Measurements from ENCODE around the gene TNRC6A. TPM values are rescaled to one million over a fixed set of nuclear protein-coding genes. Genes with fewer than 3 reads are reported as not detected.

Gene TNRC6A
- total RNA-seq, 2 donors from 2014 or later: 81.5 to 84.7 TPM

DNA sequence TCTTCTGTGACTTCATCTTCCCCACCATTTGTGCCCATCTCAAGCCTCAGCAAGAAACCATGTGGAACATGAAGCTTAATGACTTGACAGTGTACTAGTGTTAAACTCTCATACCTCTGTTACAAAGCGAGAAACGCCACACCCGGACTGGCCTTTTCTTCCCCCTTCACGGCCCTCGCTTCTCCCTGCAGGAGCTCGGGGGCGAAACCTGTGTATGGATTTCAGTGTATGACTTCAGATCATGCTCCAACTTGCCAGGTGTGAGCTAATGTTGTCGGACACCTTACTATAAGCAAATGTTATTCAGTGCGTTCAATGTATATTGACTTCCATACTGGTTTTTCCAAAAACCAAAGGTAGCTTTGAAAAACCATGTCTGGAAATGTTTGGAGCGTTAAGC lies 96.2 kb downstream of the TNRC6A start:
- DNase-seq: peak; percentile 34
- Histone ChIP-seq H3K9ac (ENCODE audit: extremely low read depth, low read length, poor library complexity, severe bottlenecking) (no peak overlapping the region), H3K9me3 (ENCODE audit: control insufficient read depth, low read length) (no peaks in the 10 kb centered on the region), H3K36me3 (ENCODE audit: control insufficient read depth, insufficient read depth, low read length) (peaks cover 66% of the 10 kb centered on the region), H3K4me1 (ENCODE audit: control insufficient read depth, insufficient read depth, low read length) (no peaks in the 10 kb centered on the region), H3K27ac (ENCODE audit: low read depth, low read length) (no peak overlapping the region), H3K4me3 (ENCODE audit: low read length) (no peak overlapping the region), H3K27me3 (ENCODE audit: control insufficient read depth, insufficient read depth, low read length, poor library complexity, severe bottlenecking) (no peaks in the 10 kb centered on the region)
- no peaks in the 10 kb centered on the region for H3K9me3 Mint-ChIP-seq
- peaks cover 67% of the 10 kb centered on the region for H3K36me3 Mint-ChIP-seq (ENCODE audit: low read depth)
- TF ChIP-seq, protein P1, sequence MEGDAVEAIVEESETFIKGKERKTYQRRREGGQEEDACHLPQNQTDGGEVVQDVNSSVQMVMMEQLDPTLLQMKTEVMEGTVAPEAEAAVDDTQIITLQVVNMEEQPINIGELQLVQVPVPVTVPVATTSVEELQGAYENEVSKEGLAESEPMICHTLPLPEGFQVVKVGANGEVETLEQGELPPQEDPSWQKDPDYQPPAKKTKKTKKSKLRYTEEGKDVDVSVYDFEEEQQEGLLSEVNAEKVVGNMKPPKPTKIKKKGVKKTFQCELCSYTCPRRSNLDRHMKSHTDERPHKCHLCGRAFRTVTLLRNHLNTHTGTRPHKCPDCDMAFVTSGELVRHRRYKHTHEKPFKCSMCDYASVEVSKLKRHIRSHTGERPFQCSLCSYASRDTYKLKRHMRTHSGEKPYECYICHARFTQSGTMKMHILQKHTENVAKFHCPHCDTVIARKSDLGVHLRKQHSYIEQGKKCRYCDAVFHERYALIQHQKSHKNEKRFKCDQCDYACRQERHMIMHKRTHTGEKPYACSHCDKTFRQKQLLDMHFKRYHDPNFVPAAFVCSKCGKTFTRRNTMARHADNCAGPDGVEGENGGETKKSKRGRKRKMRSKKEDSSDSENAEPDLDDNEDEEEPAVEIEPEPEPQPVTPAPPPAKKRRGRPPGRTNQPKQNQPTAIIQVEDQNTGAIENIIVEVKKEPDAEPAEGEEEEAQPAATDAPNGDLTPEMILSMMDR (conservative IDR thresholded peaks at IDR 0.05): no peak
- H3K4me1 Mint-ChIP-seq: peaks cover 10% of the 10 kb centered on the region
- 93 to 97% methylated on average over 10 of the region's 10 CpGs for WGBS, 2 experiments (ENCODE audit: insufficient coverage in 1 of 2, insufficient read length in 1 of 2)
- no peak overlapping the region for H3K4me3 Mint-ChIP-seq
- no peaks in the 10 kb centered on the region for H3K27me3 Mint-ChIP-seq (ENCODE audit: insufficient read depth)
- no peak overlapping the region for H3K27ac Mint-ChIP-seq

DNA sequence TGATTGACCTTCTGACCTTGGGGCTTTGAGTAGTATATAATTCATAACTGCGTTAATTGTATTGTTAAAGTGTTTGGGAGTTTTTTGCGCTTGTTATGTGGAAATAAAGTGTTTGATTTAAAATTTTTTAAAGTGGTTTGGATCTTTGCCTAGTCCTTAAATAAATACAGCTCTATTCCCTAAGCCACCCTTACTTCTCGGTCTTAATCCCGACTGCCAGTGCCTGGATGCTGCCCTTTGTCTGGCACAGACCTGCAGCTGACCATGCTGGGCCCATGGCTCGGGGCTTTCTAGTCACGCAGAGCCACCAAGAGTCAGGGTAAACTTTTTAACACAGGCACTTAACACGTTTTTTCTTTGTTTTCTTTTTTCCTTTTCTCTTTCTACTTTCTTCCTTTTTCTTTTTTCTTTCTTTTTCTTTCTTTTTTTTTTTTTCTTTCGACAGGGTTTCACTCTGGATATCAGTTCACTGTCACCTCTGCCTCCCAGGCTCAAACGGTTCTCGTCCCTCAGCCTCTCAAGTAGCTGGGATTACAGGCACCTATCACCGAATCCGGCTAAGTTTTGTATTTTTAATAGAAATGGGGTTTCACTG lies 96.7 kb downstream of the TNRC6A start:
- Mint-ChIP-seq H3K36me3 (ENCODE audit: low read depth) (peaks cover 62% of the 10 kb centered on the region), H3K4me1 (peaks cover 10% of the 10 kb centered on the region)
- DNase-seq: peak; percentile 22

GRCh38 chr16:24826817-24827566 lies 97.5 kb downstream of the TNRC6A start:
- Histone ChIP-seq H3K27me3 (ENCODE audit: control insufficient read depth, insufficient read depth, low read length, poor library complexity, severe bottlenecking) (no peaks in the 10 kb centered on the region), H3K4me1 (ENCODE audit: control insufficient read depth, insufficient read depth, low read length) (no peaks in the 10 kb centered on the region), H3K27ac (ENCODE audit: low read depth, low read length) (no peak overlapping the region), H3K36me3 (ENCODE audit: control insufficient read depth, insufficient read depth, low read length) (peaks cover 56% of the 10 kb centered on the region), H3K4me3 (ENCODE audit: low read length) (no peak overlapping the region), H3K9ac (ENCODE audit: extremely low read depth, low read length, poor library complexity, severe bottlenecking) (no peak overlapping the region), H3K9me3 (ENCODE audit: control insufficient read depth, low read length) (no peaks in the 10 kb centered on the region)
- 94 to 97% methylated on average over 8 to 9 of the region's 9 CpGs for WGBS, 2 experiments (ENCODE audit: insufficient coverage in 1 of 2, insufficient read length in 1 of 2)
- DNase-seq: peak; percentile 26
- Mint-ChIP-seq H3K27ac (no peak overlapping the region), H3K4me1 (peaks cover 10% of the 10 kb centered on the region), H3K36me3 (ENCODE audit: low read depth) (peaks cover 54% of the 10 kb centered on the region), H3K4me3 (no peak overlapping the region), H3K27me3 (ENCODE audit: insufficient read depth) (no peaks in the 10 kb centered on the region), H3K9me3 (no peaks in the 10 kb centered on the region)
- TF ChIP-seq, protein P1 (conservative IDR thresholded peaks at IDR 0.05): no peak

More for the DNA sequence above, 96.7 kb downstream of the TNRC6A start:
- 92 to 95% methylated on average over 10 to 12 of the region's 12 CpGs for WGBS, 2 experiments (ENCODE audit: insufficient coverage in 1 of 2, insufficient read length in 1 of 2)
- H3K4me3 Mint-ChIP-seq: no peak overlapping the region
- Histone ChIP-seq H3K27ac (ENCODE audit: low read depth, low read length) (no peak overlapping the region), H3K36me3 (ENCODE audit: control insufficient read depth, insufficient read depth, low read length) (peaks cover 62% of the 10 kb centered on the region), H3K27me3 (ENCODE audit: control insufficient read depth, insufficient read depth, low read length, poor library complexity, severe bottlenecking) (no peaks in the 10 kb centered on the region), H3K4me1 (ENCODE audit: control insufficient read depth, insufficient read depth, low read length) (no peaks in the 10 kb centered on the region), H3K9ac (ENCODE audit: extremely low read depth, low read length, poor library complexity, severe bottlenecking) (no peak overlapping the region), H3K9me3 (ENCODE audit: control insufficient read depth, low read length) (no peaks in the 10 kb centered on the region), H3K4me3 (ENCODE audit: low read length) (no peak overlapping the region)
- no peaks in the 10 kb centered on the region for H3K9me3 Mint-ChIP-seq
- H3K27ac Mint-ChIP-seq: no peak overlapping the region
- H3K27me3 Mint-ChIP-seq (ENCODE audit: insufficient read depth): no peaks in the 10 kb centered on the region
- TF ChIP-seq, protein P1 (conservative IDR thresholded peaks at IDR 0.05): no peak

All from endodermal cell (in vitro differentiated cells).